ENCODE measurements around the gene CYP27B1. TPM values are rescaled to one million over a fixed set of nuclear protein-coding genes. Genes with fewer than 3 reads are reported as not detected.

Gene CYP27B1
- total and polyA plus RNA-seq, 10 of the 15 experiments (the other 5 are each of a cell fraction or from before 2014, with no cell fraction given) = 0.10 to 2.7 (median 1.1) TPM

- FAIRE-seq = no peak
- CTCF ChIA-PET = interaction anchor here (0.5 kb wide), 1 partner anchor 172 kb away, joined by 3 read pairs; no protein-coding TSS in a partner anchor
- TF ChIP-seq CHD4 (IDR thresholded peaks at IDR 0.05) = no peak
- TF ChIP-seq MTA3 (IDR thresholded peaks at IDR 0.05; ENCODE audit: borderline replicate concordance, low read length) = no peak
- no peak for TF ChIP-seq SUZ12 (IDR thresholded peaks at IDR 0.05; ENCODE audit: unreplicated experiment)
- no peak for TF ChIP-seq RFX5 (IDR thresholded peaks at IDR 0.05; ENCODE audit: low read depth, low read length)
- no peak for TF ChIP-seq MLLT1 (IDR thresholded peaks at IDR 0.05)
- TF ChIP-seq ASH2L (IDR thresholded peaks at IDR 0.05; ENCODE audit: borderline replicate concordance, low read depth) = no peak
- no peak for TF ChIP-seq CHD1 (IDR thresholded peaks at IDR 0.05; ENCODE audit: low read depth, low read length)
- no peak for TF ChIP-seq SMAD5 (IDR thresholded peaks at IDR 0.05; ENCODE audit: low read depth)
Observed at GRCh38 chr12:57761391-57761998, 5.4 kb downstream of the CYP27B1 start.

More at GRCh38 chr12:57761391-57761998, 5.4 kb downstream of the CYP27B1 start:
- BruUV-seq (replicated peaks) = no TSS peak
- in situ Hi-C loops (cut with MboI) = no loop called here
- H3K36me3 ChIP-seq (ENCODE audit: control insufficient read depth in 2 of 2, insufficient read depth in 2 of 2, low read length in 1 of 2) = peaks cover 0 to 3% of the 10 kb centered on the region in 2 experiments; a peak in 2 of 4 replicates
- no peak overlapping the region for H3K27ac ChIP-seq (ENCODE audit: control insufficient read depth, insufficient read depth)
- H3K4me3 ChIP-seq = no peak overlapping the region
- H4K20me1 ChIP-seq (ENCODE audit: control insufficient read depth, insufficient read depth) = no peaks in the 10 kb centered on the region; the same call in 1 of the 2 replicates
- no peak overlapping the region for H3K9ac ChIP-seq (ENCODE audit: control insufficient read depth, insufficient read depth, low read length)
- H3K9me3 ChIP-seq (replicated peaks; ENCODE audit: control insufficient read depth, insufficient read depth, low read length) = no peaks in the 10 kb centered on the region; the same call in 2 of the 3 replicates
- ATAC-seq (no peak), DNase-seq (ENCODE audit: low read depth, low spot score) (no peak)
- H3K4me2 ChIP-seq (ENCODE audit: control insufficient read depth, insufficient read depth) = no peak overlapping the region
- WGBS (ENCODE audit: insufficient coverage, insufficient replicate concordance, low lambda C conversion rate, missing lambda C conversion rate) = 79% methylated on average over 4 of the region's 4 CpGs
- RAD21 ChIA-PET (ENCODE audit: unreplicated experiment) = no interaction called here
- intact Hi-C loops (cut with micrococcal nuclease; ENCODE audit: unreplicated experiment) = no loop called here
- no peaks in the 10 kb centered on the region for H3K79me2 ChIP-seq (ENCODE audit: control insufficient read depth, insufficient read depth, low read length)
- peaks cover 27% of the 10 kb centered on the region for H3K4me1 ChIP-seq (ENCODE audit: control insufficient read depth, insufficient read depth, low read length)
- POLR2A ChIA-PET = no interaction called here
- SMC1A ChIA-PET (ENCODE audit: uncharacterized antibody, unreplicated experiment) = no interaction called here
- H2AFZ ChIP-seq (ENCODE audit: control insufficient read depth, low read depth, low read length) = no peak overlapping the region
- peaks cover 11 to 23% of the 10 kb centered on the region in 2 experiments; a peak in 3 of 4 replicates for H3K27me3 ChIP-seq (replicated peaks in 1 of 2; ENCODE audit: control insufficient read depth in 2 of 2, insufficient read depth in 2 of 2, low read length in 1 of 2)

Measured in GM12878 (cell line).